ENCODE data around the gene NHSL1.

- TF ChIP-seq POLR2A (IDR thresholded peaks at IDR 0.05; ENCODE audit: low read length) (no peak), GATA1 (IDR thresholded peaks at IDR 0.05; ENCODE audit: low read depth, low read length) (no peak)
Observed at GRCh38 chr6:138406443-138406842, 92.9 kb downstream of the NHSL1 start.

Data from erythroblast (primary cell).